Epithelial cell of proximal tubule (primary cell): Measurements from ENCODE around the gene TMEM147. TPM values are rescaled to one million over a fixed set of nuclear protein-coding genes. Genes with fewer than 3 reads are reported as not detected.

ENCODE experiments used
- DNase-seq: peaks from one replicate; pipeline ENCODE4 v3.0.0-alpha.2; 2011; ENCODE audit warnings: low read depth
- H3K4me3 ChIP-seq: 2 replicates; pipeline ENCODE4 v1.5.1; 2011; ENCODE audit warnings: low read depth, mild to moderate bottlenecking, low read length
- total RNA-seq: library from RNA; depleted of rRNA; stranded (reverse); fragments of >200 nt; gene quantifications from 2 replicates; pipeline ENCODE4 v1.2.3, GENCODE V29; 2015
- TF ChIP-seq, protein P1 (sequence below): conservative IDR thresholded peaks from 2 replicates; pipeline ENCODE4 v1.5.1; 2012; ENCODE audit warnings: low read depth, mild to moderate bottlenecking, low read length

The TMEM147 gene
- total RNA-seq, 1 donor from 2014 or later = 167 TPM

GRCh38 chr19:35525873-35526272 lies 19.6 kb upstream of the TMEM147 start:
- H3K4me3 ChIP-seq = no peak overlapping the region
- DNase-seq = no peak
- TF ChIP-seq, protein P1, sequence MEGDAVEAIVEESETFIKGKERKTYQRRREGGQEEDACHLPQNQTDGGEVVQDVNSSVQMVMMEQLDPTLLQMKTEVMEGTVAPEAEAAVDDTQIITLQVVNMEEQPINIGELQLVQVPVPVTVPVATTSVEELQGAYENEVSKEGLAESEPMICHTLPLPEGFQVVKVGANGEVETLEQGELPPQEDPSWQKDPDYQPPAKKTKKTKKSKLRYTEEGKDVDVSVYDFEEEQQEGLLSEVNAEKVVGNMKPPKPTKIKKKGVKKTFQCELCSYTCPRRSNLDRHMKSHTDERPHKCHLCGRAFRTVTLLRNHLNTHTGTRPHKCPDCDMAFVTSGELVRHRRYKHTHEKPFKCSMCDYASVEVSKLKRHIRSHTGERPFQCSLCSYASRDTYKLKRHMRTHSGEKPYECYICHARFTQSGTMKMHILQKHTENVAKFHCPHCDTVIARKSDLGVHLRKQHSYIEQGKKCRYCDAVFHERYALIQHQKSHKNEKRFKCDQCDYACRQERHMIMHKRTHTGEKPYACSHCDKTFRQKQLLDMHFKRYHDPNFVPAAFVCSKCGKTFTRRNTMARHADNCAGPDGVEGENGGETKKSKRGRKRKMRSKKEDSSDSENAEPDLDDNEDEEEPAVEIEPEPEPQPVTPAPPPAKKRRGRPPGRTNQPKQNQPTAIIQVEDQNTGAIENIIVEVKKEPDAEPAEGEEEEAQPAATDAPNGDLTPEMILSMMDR = no peak

DNA sequence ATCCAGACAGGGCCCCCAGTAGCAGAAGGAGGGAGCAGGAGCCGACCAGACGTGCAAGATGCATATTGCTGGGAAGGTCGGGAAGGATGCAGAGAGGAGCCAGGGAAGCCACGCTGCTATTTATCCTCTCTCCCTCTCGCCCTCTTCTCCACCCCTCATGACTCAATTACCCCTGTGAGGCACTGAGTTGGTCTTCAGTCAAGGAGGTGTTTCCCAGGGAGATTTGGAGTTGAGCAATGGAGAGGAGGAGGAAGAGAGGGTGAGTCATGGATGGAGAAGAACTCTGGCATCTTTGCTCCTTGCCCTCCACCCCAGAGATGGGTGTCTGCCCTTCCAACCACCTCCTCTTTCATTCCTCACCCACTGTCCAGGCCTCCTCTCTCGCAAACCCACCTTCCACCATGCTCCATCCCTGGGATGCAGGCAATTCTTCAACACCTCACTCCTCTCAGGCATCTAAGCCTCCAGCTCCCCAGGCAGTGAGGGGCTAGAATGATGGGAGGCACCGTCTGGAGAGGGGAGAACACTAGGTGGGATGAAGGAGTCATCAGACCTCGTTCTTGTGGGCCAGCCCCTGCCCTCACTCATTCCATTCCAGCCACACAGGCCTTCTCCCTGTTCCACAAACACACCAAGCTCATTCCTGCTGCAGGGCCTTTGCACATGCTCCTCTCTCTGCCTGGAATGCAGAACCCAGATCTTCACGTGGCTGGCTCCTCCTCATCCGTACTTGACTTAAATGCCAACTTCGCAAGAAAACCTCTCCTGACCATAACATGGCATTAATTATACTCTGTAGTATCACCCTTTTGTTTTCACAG lies 17.0 kb upstream of the TMEM147 start, which contains the start of gene SBSN:
TSS of gene SBSN (minus strand) at position 94 of the 821 bp plus-strand sequence. CDS start at position 64, 30 bp downstream.
- DNase-seq = no peak
- no peak within 1 kb of the TSS for H3K4me3 ChIP-seq
- TF ChIP-seq, protein P1 = no peak

- no peak for DNase-seq
- H3K4me3 ChIP-seq = no peak overlapping the region
- TF ChIP-seq, protein P1 = no peak
These were observed 15.9 kb upstream of the TMEM147 start for GRCh38 chr19:35529241-35530218.

- H3K4me3 ChIP-seq = no peak overlapping the region
- no peak for DNase-seq
- TF ChIP-seq, protein P1 = no peak
These were observed 14.1 kb upstream of the TMEM147 start for GRCh38 chr19:35531291-35531690.

- no peak for DNase-seq
- H3K4me3 ChIP-seq = no peak within 1 kb of the TSS
- TF ChIP-seq, protein P1 = no peak
These were observed 12.1 kb upstream of the TMEM147 start, which contains the start of gene GAPDHS for GRCh38 chr19:35533201-35533821. GAPDHS (plus strand) TSS chr19:35533456; CDS start chr19:35533528, 72 bp downstream.

- TF ChIP-seq, protein P1 = no peak
- DNase-seq = no peak
- no peak overlapping the region for H3K4me3 ChIP-seq
These were observed 11.5 kb upstream of the TMEM147 start for GRCh38 chr19:35533822-35534392.
